ENCODE data around the gene KCNH2.

Gene KCNH2

GRCh38 chr7:150955519-150956394 is 22.4 kb downstream of the KCNH2 start:
- peaks cover 15% of the 10 kb centered on the region for H3K36me3 Mint-ChIP-seq (ENCODE audit: low read depth)
- peaks cover 14% of the 10 kb centered on the region for H3K27me3 Mint-ChIP-seq (ENCODE audit: low read depth, poor library complexity)
- DNase-seq: peak; percentile 93
- TF ChIP-seq CTCF (IDR thresholded peaks at IDR 0.05): no peak
- peak overlapping the region; percentile 58 for H3K27ac Mint-ChIP-seq
- peak overlapping the region; percentile 68 for H3K4me3 Mint-ChIP-seq
- H3K4me1 Mint-ChIP-seq: peaks cover 67% of the 10 kb centered on the region
- no peaks in the 10 kb centered on the region for H3K9me3 Mint-ChIP-seq

- no peaks in the 10 kb centered on the region for H3K9me3 Mint-ChIP-seq
- H3K4me1 Mint-ChIP-seq: peaks cover 67% of the 10 kb centered on the region
- TF ChIP-seq CTCF (IDR thresholded peaks at IDR 0.05): no peak
- no peak for DNase-seq
- peak overlapping the region; percentile 75 for H3K4me3 Mint-ChIP-seq
- peaks cover 15% of the 10 kb centered on the region for H3K36me3 Mint-ChIP-seq (ENCODE audit: low read depth)
- H3K27ac Mint-ChIP-seq: no peak overlapping the region
- H3K27me3 Mint-ChIP-seq (ENCODE audit: low read depth, poor library complexity): peaks cover 11% of the 10 kb centered on the region
Observed at GRCh38 chr7:150954986-150955518, 23.1 kb downstream of the KCNH2 start.

- Mint-ChIP-seq H3K36me3 (ENCODE audit: low read depth) (peaks cover 15% of the 10 kb centered on the region), H3K27me3 (ENCODE audit: low read depth, poor library complexity) (peaks cover 11% of the 10 kb centered on the region), H3K4me1 (peaks cover 67% of the 10 kb centered on the region), H3K4me3 (peak overlapping the region; percentile 75), H3K9me3 (no peaks in the 10 kb centered on the region), H3K27ac (no peak overlapping the region)
- DNase-seq: no peak
- no peak for TF ChIP-seq CTCF (IDR thresholded peaks at IDR 0.05)
Observed at GRCh38 chr7:150954201-150954985, 23.7 kb downstream of the KCNH2 start.

GRCh38 chr7:150953061-150953997 is 24.8 kb downstream of the KCNH2 start:
- DNase-seq: no peak
- Mint-ChIP-seq H3K9me3 (no peaks in the 10 kb centered on the region), H3K4me3 (peak overlapping the region; percentile 75), H3K4me1 (peaks cover 72% of the 10 kb centered on the region), H3K36me3 (ENCODE audit: low read depth) (peaks cover 15% of the 10 kb centered on the region), H3K27me3 (ENCODE audit: low read depth, poor library complexity) (peaks cover 11% of the 10 kb centered on the region), H3K27ac (no peak overlapping the region)
- no peak for TF ChIP-seq CTCF (IDR thresholded peaks at IDR 0.05)

- no peak for TF ChIP-seq CTCF (IDR thresholded peaks at IDR 0.05)
- peaks cover 15% of the 10 kb centered on the region for H3K36me3 Mint-ChIP-seq (ENCODE audit: low read depth)
- no peak overlapping the region for H3K4me3 Mint-ChIP-seq
- peaks cover 76% of the 10 kb centered on the region for H3K4me1 Mint-ChIP-seq
- H3K9me3 Mint-ChIP-seq: no peaks in the 10 kb centered on the region
- H3K27me3 Mint-ChIP-seq (ENCODE audit: low read depth, poor library complexity): peaks cover 11% of the 10 kb centered on the region
- DNase-seq: no peak
- no peak overlapping the region for H3K27ac Mint-ChIP-seq
Observed at GRCh38 chr7:150952331-150953050, 25.6 kb downstream of the KCNH2 start.

All from nephron progenitor cell (in vitro differentiated cells).